ENCODE data around the gene GSC2.

DNA sequence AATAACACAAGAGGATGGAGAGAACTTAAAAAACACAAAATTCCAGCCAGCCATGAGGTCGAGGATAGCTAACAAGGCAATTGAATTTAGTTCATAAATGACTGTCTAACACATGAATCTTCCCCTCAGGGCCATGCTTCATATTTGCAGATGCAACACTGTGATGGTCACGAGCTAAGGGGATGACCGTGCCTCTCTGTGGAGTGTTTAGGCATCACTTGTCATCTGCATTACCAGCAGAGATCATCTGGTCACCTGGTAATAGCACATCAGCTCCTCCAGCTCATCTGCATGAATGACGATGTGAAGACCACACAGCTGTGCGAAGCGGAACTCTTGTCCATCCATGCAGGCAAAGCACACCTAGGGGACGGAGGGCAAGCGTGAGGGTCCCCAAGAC, 49.4 kb upstream of the GSC2 start:
- TF ChIP-seq GATA3 (IDR thresholded peaks at IDR 0.05; ENCODE audit: low read depth, low read length) (no peak), GATA2 (IDR thresholded peaks at IDR 0.05; ENCODE audit: low read depth, low read length) (no peak)

Data from SH-SY5Y (cell line).